ENCODE results near the gene SLC25A21.
"Not testable (repeated sequence)": the region's sequence is repeated elsewhere in the genome, so short reads cannot be mapped to it uniquely, and the experiment has no call there.

SLC25A21 gene

DNA sequence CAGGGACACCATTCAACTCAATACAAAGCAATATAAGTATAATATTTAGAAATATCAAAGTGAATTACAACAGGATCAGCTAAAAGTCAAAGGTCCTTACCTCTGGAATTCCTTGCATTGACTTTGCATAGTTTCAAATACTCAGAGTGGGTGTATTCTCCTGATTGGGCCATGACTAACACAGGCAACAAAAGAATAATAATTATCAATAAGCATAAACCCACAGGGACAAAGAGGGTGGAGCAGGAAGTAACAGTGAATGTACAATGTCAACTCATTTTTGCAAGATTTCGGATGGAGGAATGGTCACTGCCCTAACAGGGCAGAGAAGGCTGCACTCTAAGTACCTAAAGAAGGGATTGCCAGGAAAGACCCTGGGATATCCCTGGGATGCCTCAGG, 303.3 kb downstream of the SLC25A21 start:
- no peak for DNase-seq (ENCODE audit: low read depth in 2 of 2)

DNA sequence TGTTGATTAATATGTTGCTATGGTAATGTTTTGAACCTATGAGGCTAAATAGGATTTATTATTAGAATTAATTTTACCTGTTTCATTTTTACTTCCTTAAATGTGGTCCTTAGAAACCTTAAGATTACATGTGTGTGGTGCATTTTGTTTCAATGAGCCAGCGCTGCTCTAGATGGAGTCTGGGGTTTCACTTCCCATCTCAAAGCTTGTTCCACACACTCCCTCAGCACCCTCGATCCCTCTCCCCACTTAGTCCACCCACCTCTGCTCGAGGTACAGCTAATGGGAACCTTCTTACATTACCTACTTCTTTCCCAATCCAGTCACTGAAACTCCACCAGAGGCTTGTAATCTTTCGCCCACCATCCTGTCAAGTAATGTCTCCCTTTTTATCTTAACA, 305.5 kb downstream of the SLC25A21 start:
- DNase-seq (ENCODE audit: low read depth in 2 of 2) = no peak

DNA sequence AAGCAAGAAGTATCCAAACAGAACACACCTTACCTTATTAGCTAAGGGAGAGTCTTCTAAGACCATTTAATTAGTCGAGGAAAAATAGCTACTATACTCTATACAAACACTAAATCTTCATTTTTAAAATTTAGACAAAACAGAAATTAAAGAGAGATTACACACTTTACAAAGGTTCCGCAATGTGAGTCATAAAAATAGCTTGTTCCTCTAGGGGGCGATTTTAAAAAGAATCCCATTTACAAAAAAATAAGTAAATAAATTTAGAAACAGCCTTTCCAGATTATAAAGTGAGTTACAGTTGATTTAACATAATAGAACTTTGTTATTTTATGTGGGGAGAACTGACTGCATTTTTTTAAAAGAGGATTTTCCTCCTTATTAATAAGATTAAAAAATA, 309.1 kb downstream of the SLC25A21 start:
- DNase-seq (ENCODE audit: low read depth in 2 of 2) = no peak

DNA sequence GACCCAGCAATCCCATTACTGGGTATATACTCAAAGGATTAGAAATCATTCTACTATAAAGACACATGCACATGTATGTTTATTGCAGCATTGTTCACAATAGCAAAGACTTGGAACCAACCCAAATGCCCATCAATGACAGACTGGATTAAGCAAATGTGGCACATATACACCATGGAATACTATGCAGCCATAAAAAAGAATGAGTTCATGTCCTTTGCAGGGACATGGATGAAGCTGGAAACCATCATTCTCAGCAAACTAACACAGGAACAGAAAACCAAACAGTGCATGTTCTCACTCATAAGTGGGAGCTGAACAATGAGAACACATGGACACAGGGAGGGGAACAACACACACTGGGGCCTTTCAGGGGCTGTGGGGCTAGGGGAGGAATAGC, 310.2 kb downstream of the SLC25A21 start:
- not testable (repeated sequence) for DNase-seq (ENCODE audit: low read depth in 2 of 2)

DNA sequence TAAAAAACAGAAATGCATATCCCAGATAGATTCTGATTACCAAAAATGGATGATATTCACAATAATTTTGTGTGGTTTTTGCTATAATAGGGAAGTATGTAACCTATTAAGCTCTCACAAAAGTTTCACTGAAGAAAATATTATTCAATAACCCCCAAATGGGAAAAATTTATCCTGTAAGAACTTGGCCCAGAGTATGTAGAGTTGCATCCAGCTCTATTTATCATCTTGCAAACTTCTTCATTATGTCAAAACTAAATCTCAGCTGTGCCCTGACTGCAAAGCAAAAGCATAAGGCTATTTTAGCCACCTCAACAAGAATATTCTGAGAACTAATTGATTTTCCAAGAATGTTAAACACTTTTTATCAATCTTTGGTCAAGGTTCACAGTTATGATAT, 311.6 kb downstream of the SLC25A21 start:
- no peak for DNase-seq (ENCODE audit: low read depth in 2 of 2)

DNA sequence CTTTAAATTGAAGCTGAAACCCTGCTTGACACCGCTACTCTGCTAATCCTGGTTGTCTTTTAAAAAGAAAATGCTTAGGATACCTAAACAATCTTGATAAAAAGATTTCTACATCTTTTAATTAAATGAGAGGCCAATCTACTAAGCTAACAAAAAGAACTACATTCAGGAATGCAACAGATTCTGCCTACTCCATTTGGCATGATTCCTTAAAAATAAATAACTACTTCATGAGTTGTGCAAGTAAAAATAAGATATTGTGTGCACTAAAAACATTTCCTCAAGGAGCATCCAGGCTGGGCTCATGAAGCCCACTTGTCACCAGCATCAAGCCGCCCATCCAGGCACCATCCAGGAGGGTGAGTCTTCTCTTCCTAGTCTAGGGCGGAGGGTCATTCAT, 313.3 kb downstream of the SLC25A21 start:
- DNase-seq (ENCODE audit: low read depth in 2 of 2) = no peak

DNA sequence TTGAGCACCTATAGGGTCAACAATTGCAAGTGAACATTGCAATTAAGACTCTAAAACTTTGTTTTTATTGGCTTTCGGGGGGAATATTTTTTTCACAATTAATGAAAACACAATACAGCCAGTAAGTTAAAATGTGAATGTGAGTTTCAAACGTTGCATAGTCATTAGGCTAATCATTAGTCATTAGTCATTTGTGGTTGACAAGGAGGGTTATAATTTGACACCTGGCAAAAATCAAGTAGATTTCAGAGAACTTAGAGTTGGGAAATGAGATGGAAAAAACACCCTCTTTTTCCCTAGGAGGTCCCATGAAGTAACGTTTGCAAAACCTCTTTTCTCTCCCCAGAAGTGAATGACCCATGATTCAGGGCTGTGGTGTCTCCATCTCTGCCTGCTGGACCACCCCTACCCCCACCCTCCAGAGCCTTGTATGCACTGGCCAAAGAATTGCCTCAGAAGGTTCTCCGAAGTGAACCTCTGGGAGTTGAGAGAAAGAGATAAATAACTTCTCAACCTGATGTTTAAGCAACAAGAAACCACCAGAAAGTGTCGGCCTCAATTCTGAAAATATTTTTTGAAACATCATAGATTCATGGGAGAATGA, 314.5 kb downstream of the SLC25A21 start:
- no peak for DNase-seq (ENCODE audit: low read depth in 2 of 2)

DNA sequence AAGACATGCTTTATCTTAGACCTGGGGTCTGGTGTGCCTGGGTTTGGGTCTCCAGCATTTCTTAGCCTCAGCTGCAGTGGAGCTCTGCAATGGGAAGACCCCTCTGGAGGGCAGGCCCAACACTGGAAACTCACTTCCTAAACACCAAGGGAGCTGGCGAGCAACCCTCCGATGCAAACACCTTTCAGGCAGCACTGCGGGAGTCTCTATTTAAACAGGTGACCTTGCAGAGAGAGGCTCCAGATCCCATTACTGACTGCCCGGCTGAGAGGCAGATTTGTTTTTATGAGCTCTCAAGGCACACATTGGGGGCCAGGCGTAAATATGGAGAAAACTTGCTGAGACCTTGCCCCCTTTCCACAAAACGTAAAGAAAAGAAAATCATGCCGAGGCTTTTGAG, 315.3 kb downstream of the SLC25A21 start:
- DNase-seq (ENCODE audit: low read depth in 2 of 2) = no peak

DNA sequence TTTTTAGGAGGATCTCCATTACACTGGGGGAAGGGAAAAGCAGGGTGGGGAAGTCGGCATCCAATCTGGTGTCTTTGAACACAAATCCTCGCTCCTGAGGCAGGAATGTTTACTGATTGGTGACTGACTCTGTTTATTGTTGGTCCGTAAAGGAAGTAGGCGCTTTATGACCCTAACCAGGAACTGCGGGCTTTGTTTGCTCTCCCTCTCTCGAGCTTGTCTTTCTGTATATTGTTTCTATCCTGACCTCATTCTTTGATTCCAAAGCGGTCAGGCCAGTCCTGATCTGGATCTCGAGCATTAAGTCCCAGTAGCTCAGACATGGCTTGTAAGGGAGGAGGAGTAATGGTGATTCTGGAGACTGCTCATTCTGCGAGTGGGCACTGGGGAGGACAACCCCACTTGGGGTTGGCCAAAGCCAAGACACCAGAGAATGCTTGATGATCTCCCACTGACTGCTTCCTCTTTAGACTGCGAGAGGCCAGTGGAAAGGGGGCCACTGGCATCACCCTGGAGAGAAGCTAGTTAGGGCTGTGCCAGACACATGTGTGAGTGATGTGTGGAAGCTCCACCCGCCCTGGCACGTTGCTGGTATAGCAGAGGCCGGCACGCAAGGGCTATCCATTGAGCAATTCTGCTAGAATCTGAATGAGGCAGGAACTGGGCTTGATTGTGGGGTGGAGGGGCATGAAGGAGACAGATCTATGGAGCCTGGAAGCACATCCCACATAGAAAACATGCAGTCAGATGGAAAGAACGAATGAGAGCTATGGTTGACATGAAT, 316.1 kb downstream of the SLC25A21 start:
- no peak for DNase-seq (ENCODE audit: low read depth in 2 of 2)

DNA sequence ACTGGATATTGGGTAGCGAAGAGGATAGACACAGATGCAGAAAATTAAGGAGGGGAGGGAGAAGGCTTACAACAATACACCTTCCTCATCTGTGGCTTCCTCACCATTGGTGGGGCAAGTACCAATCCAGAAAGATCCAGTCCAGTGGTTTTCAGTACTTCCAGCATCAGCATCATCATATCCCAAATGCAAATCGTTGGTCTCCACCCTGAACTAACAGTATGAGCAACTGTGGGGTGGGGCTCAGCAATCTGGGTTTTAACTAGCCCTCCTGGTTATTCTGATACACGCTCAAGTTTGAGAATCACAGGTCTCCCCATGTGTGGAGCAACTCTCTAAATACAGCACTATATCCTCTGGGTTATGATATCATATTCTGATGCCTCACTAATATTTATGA, 317.0 kb downstream of the SLC25A21 start:
- no peak for DNase-seq (ENCODE audit: low read depth in 2 of 2)

DNA sequence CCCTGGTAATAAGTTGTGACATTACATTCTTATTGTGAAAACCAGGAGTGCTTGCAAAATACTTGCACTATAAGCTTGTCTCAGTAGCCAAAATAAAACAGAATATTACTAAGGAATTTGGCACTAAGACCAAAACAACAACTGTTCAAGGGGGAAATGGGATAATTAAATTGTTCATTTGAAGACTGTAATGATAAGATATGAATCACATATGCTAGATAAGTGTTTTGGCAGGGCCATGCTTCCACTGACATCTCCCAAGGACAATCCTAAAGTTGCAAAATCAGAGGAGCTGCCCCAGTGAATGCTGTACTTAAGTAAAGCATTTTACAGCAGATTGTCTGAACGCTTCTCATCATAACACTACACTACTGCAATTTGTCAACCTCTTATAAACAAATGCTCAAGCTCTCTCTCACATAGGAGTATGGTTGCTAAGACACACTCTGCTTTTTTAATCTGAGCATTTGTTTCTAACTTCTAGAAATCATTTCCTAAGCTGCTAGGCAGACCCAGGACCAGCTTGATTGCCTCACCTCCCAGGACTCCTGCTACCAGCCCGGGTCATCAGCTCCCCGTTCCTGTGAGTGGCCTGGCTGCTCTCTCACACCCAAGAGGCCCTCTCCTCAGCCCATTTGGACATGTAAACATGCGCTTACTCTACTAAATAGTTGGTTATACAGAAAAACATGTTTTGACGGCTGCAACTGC, 319.3 kb downstream of the SLC25A21 start:
- no peak for DNase-seq (ENCODE audit: low read depth in 2 of 2)

DNA sequence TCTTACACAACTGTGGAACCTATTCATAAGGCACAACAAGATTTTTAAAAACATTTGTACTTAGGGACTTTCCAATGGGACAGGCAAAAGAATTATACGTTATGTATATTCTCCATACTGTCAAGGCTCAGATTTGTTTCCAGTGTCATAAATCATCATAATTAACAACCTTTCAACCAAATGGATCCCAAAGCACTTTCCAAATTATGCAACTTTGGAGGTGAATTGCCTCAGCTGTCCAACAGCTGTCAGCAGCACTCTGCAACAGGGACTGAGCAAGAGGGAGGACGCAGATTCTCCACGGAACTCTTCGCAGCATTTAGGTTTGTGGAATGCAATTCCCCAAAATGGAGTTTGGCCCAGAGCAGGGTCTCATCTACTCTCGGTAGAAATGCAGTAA, 324.2 kb downstream of the SLC25A21 start:
- no peak for DNase-seq (ENCODE audit: low read depth in 2 of 2)

DNA sequence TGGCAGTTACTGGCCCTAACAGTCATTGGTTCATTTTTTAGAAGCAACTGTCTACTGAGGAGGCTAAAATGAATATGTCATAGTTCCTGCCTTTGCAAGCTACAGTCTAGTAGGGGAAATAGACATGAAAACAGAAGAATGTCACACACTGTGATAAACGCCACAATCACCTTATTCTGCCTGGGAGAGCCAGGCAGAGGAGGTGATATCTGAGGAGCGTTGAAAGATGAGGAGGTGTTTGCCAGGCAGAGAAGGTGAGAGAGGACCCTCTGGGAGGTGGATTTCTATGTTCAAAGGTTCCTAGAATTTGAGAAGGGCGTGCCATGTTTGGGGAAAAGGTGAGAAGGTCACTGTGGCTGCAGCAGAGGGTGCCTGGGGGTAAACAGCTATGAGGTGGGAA, 325.0 kb downstream of the SLC25A21 start:
- DNase-seq (ENCODE audit: low read depth in 2 of 2) = no peak

DNA sequence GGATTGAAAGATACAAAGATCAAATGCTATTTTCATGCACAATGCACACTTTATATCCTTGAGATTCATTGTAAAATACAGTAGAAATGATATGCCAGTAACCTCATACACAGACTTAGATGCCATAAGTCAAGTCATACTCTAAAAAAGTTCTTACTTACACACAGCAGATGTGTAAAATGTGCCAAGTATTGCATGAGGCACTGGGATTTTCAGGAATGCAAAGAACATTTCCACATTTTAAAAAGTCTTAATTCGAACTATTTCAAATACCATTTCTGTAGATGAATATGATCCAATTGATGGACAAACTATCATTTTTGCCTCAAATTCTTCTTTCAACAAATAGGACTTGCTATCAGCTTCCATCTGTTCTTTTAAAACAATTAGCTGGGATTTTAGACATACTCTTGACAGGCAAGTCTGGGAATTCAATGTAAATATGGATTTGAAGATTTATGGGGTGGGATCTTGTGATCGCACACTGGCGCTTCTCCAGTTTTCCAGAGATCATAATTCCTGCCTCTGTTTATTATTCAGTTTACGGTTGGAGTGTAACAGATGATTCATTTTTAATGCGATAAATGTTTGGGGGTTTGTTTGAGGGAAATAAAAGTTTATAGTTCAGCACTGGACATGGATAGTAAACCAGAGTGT, 326.9 kb downstream of the SLC25A21 start:
- DNase-seq (ENCODE audit: low read depth in 2 of 2) = no peak

DNA sequence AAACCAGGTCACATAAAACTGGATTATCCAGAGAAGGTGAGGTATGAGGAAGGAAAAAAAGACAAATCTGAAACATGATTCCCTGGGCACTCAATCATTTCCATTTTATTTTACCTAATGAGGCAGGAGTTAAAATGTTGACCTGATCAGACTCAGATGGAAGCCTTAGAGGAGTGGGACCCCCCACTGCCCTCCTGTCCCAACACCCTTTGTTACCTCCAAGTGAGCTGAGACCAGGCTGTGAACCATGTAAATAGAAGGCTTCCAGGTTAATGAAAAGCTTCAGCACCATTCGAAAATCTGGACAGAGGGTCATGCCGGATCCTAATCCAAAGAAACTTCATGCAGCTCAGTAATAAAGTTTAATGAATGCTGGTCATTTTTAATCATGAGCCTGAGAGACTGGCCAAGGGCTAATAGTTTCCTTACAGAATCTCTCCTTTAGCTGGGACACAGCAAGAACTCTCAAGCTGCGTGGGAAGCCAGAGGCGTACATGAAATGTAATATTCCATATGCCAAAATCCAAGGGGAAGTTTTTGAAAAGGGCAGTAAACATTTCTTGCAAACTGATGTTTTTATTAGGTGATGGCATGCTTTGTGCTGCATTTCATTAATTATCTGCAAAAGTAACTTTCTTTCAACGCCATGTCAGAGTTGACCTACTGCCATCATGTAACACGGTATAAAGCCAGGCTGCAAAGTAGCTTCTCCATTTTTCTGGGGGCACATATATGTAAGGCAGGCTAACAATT, 327.8 kb downstream of the SLC25A21 start:
- no peak for DNase-seq (ENCODE audit: low read depth in 2 of 2)

DNA sequence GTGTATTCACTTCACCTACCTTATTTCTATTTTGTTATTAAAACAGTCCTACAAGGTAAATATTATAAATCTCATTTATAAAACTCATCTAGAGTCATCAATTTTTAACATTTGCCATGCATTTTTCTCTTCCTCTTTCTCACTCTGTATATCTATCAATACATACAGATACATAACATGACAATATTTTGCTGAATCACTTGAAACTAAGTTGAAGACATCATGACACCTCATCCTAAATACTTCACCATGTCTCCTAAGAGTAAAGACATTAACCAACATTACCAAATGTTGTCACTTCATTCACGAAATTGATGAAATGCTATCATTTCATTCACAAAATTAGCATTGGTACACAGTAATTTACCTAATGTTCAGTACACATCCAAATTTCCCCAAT, 329.0 kb downstream of the SLC25A21 start:
- DNase-seq (ENCODE audit: low read depth in 2 of 2) = no peak

DNA sequence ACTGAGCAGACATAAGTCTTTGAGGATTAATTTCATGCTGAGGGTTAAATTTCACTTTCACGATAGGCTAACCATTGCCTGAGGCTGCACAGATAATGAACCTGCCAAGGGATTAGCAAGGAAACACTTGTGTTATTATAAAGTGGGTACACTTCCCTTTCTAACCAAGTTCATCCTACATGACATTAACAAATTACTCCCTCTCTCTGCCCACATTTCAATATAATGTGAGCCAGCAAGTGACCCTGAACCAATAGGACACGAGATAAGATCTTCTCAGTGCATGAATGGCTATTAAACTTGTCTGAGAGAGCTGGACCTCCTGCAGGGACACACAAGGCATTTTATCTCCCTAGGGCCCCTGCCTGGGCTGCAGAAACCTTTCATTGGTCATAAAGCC, 337.3 kb downstream of the SLC25A21 start:
- no peak for DNase-seq (ENCODE audit: low read depth in 2 of 2)

DNA sequence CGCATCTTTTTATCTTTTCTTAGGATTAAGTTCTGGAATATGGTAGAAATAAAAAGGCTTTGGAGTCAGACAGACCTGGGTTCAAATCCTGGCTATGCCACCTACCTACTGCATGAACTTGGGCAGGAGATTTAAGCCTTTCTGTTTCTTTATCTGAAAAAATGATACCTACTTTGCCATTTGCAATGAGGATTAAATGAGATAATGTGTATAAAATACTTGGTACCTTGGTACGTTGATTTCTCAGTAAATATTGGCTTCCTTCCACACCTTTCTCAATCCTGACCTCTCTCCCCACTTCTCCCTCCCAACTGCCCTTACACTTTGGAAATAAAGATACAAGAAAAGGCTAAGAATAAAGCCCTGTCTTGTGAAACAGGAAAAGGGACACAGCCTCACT, 338.1 kb downstream of the SLC25A21 start:
- no peak for DNase-seq (ENCODE audit: low read depth in 2 of 2)

DNA sequence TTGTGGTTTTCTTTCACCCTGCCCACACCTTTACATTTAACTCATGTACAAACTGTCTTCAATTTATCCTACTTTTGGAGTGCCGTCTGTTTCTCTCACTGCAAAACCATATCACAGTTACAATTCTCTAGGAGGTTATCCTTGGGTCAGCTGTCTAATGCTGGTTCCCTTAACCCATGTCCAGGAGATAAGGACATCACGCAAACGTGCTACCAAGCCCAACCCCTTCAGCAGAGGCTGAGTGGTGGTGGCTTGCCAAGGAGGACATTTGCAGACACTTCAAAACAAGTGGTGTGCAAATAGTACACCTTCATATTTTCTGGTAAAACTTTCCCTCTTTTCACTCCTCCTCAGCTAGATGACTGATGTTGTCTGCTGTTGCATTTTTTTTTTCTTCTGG, 342.9 kb downstream of the SLC25A21 start:
- DNase-seq (ENCODE audit: low read depth in 2 of 2) = no peak

DNA sequence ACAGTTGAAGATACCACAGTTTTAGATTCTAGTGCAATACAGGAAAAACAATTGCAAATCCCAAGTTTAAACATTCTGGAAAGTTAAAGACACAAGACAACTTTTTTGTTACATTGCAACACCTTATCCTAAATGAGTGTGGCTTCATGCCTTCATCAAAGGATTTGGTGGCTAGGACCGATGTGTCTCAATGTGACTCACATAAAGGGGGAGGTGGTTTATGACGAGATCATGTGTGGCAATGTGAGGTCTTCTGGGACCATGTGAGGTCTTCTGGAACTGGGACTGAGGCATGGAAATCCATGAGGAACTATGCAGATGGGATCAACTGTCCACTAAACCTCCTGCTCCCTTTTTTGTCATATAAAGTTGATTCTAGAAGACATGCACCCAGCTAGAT, 344.5 kb downstream of the SLC25A21 start:
- DNase-seq (ENCODE audit: low read depth in 2 of 2) = no peak

DNA sequence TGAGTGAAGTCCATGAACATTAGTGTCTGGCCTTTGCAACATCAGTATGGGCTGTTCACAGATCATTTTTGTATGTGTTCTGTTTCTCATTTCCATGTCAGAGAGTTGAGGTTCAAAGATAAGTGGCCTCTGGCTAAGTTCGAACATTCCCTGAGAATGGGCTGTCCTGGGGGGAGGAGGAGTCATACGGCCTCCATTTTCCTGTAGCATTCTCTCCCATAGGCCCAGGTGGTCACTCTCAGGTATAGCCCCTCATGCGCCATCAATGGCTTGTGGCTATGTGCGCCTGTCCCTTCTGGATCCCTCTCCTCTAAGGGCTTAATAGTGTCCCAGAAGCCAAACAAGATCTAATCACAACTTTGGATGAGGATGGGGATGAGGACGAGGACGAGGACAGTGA, 345.8 kb downstream of the SLC25A21 start:
- DNase-seq (ENCODE audit: low read depth in 2 of 2) = no peak

DNA sequence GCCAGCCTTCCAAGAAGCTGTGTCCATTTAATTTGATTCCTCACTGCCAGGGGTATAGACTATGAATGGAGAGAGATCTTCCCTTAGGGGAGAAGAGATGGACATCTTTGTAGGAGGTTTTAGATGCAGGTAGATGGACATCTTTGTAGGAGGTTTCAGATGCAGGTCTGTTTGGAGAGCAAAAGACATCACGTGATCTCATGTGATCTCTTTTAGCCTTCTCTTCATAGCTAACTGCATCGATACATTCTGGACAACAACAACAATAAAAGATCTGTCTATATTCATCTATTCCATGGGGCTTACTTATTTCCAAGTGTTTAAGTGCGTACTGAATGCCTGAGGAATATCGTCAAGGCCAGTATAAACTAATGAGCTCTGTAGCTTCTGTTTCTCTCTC, 347.6 kb downstream of the SLC25A21 start:
- DNase-seq (ENCODE audit: low read depth in 2 of 2) = no peak
